Activated CD8-positive, alpha-beta T cell treated with anti-CD3 and anti-CD28 coated beads, Interleukin-2, amount 10 ng/mL, durations not matched to agents 7 days and 5 days (primary cell): ENCODE results near the gene NMNAT2. TPM values are rescaled to one million over a fixed set of nuclear protein-coding genes. Genes with fewer than 3 reads are reported as not detected.

Experiments
- ATAC-seq: fragments of 150-1000 bp; cut with Tn5 transposase; one replicate; pipeline ENCODE4 v1.10.0; 2021; ENCODE audit warnings: moderate library complexity
- CTCF ChIA-PET: fragments of 350-600 bp; sonication (Branson Sonifier 250); formaldehyde crosslinking; loops from one replicate; lab custom pipeline; 2021; ENCODE audit warnings: antibody characterized with exemption; lab: Charles Lee
- POLR2A ChIA-PET: fragments of 350-600 bp; sonication (Branson Sonifier 250); formaldehyde crosslinking; loops from one replicate; lab custom pipeline; 2021; ENCODE audit warnings: antibody characterized with exemption; lab: Charles Lee
- DNase-seq: peaks from one replicate; pipeline ENCODE4 v3.0.0-alpha.2; 2020
- H3K27ac Mint-ChIP-seq: one replicate; pipeline ENCODE4 v1.8.0; 2021; ENCODE audit warnings: mild to moderate bottlenecking, mixed read lengths
- H3K27me3 Mint-ChIP-seq: one replicate; pipeline ENCODE4 v1.8.0; 2021; ENCODE audit warnings: low read depth, mixed read lengths
- H3K36me3 Mint-ChIP-seq: one replicate; pipeline ENCODE4 v1.8.0; 2021; ENCODE audit warnings: low read depth, mixed read lengths
- H3K4me1 Mint-ChIP-seq: one replicate; pipeline ENCODE4 v1.8.0; 2021; ENCODE audit warnings: low read depth, mixed read lengths
- H3K4me3 Mint-ChIP-seq: one replicate; pipeline ENCODE4 v1.8.0; 2021; ENCODE audit warnings: mild to moderate bottlenecking, mixed read lengths
- H3K9me3 Mint-ChIP-seq: one replicate; pipeline ENCODE4 v1.8.0; 2022; ENCODE audit warnings: mixed read lengths; ENCODE audit not compliant: insufficient read depth
- total RNA-seq, 2 experiments: library from RNA; stranded (reverse); gene quantifications; one replicate each; pipeline ENCODE4 v1.2.3, GENCODE V29; 2021

NMNAT2 gene
- total RNA-seq, 2 experiments from 2014 or later, result not detected

- ATAC-seq, result no peak
- CTCF ChIA-PET, result no interaction called here
Measured at GRCh38 chr1:183304440-183305107, 113.6 kb downstream of the NMNAT2 start.

DNA sequence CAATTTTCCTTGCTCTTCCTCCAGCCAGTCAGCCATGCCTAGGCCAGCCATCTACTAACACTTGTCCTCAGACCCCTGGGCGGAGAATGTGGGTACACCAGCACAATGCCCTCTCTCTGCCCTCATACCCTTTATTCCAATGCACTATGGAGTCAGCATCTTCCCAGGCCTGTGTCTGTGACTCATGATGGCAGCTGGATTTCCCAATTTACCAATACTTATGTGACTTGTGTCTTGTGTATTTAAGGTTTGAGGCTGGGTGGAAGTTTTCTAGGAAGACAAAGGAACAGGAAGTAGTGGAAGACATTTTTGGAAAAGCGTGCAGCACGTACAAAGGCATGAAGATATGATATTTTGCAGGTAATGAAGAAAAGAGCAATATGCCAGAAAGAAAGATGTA lies 114.3 kb downstream of the NMNAT2 start:
- Mint-ChIP-seq H3K4me1 (no peaks in the 10 kb centered on the region), H3K9me3 (no peaks in the 10 kb centered on the region), H3K36me3 (no peaks in the 10 kb centered on the region), H3K27ac (no peak overlapping the region), H3K27me3 (peaks cover 4% of the 10 kb centered on the region), H3K4me3 (no peak overlapping the region)
- ATAC-seq, result no peak
- ChIA-PET CTCF (no interaction called here), POLR2A (no interaction called here)
- no peak for DNase-seq

More at GRCh38 chr1:183304440-183305107, 113.6 kb downstream of the NMNAT2 start:
- no peak for DNase-seq
- H3K27me3 Mint-ChIP-seq, result peaks cover 4% of the 10 kb centered on the region
- H3K27ac Mint-ChIP-seq, result no peak overlapping the region
- H3K36me3 Mint-ChIP-seq, result no peaks in the 10 kb centered on the region
- no peaks in the 10 kb centered on the region for H3K9me3 Mint-ChIP-seq
- no peak overlapping the region for H3K4me3 Mint-ChIP-seq
- no peaks in the 10 kb centered on the region for H3K4me1 Mint-ChIP-seq
- POLR2A ChIA-PET, result no interaction called here

DNA sequence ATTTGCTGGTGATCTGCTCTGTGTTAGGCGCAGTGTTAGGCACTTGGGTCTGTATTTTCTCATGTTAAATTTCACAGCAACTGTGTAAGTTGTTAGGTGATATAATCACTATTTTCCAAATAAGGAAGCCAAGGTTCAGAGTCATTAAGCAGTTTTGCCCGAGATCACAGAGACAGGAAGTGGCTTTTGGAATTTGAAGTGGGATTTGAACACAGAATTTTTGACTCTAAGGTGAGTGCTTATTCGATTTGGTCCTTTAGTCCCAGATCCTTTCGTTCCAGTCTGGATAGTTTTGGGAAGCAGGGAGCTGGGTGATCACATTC lies 114.9 kb downstream of the NMNAT2 start:
- ChIA-PET POLR2A (no interaction called here), CTCF (no interaction called here)
- peaks cover 4% of the 10 kb centered on the region for H3K27me3 Mint-ChIP-seq
- no peaks in the 10 kb centered on the region for H3K9me3 Mint-ChIP-seq
- H3K27ac Mint-ChIP-seq, result no peak overlapping the region
- no peak for ATAC-seq
- no peak overlapping the region for H3K4me3 Mint-ChIP-seq
- no peaks in the 10 kb centered on the region for H3K36me3 Mint-ChIP-seq
- no peaks in the 10 kb centered on the region for H3K4me1 Mint-ChIP-seq
- DNase-seq, result no peak

DNA sequence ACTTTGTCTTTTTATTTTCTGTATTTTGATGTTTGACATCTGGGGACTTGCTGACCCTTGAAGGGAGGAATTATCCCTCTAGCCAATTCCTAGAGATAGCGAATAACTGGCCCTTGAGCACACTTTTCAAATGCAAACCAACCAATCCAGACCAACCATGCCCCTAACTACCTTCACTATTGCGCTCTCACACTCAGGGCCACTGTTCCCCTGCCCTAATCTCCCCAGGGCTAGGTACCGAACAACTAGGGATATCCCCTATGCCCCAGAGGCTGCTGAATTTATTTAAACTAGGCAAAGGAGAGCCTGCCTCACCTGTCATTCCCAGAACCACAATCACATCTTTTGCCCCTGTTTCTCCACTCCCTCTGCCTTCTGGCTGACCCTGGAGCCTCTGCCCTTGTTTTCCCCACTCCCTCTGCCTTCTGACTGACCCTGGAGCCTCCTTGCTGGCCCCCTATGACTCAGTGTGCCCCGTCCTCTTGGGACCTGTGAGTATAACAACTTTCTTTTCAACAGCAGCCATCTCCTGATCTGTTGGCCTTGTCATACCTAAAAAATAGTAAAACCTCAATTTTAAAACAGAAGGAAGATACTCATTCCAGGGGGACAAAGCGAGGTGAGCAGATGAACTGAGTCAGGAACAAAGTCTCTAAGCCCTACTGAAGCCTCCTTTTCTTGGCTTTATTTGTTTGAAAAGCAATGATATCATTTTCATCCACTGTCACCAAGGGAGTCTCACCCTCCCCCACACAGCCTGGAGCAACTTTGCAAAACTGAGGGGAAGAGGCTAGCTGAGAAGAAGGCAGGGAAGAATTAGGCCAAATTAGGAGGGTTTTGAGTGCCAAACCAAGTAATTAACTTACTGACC lies 115.5 kb downstream of the NMNAT2 start:
- no peak overlapping the region for H3K4me3 Mint-ChIP-seq

DNA sequence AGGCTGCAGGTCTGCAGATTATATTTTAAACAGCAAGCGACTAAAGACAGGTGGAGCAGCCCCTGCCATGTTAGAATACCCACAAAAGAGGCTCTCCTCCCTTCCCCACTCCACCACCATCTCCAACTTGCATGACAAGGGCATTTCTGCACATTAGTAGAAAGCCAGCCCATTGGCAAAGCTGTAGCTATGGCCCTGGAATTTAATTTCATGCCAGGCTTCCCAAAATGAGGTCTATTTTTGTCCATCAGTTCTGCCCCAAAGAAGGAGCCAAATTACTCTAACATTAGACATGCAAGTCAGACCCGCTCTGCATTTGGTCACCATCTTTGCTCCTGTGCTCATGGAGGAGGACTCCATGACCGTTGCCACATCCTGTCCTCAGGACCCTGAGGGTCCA lies 116.9 kb downstream of the NMNAT2 start:
- DNase-seq (no peak), ATAC-seq (no peak)
- Mint-ChIP-seq H3K27ac (no peak overlapping the region), H3K4me1 (no peaks in the 10 kb centered on the region), H3K27me3 (peaks cover 6% of the 10 kb centered on the region), H3K9me3 (no peaks in the 10 kb centered on the region), H3K36me3 (no peaks in the 10 kb centered on the region), H3K4me3 (no peak overlapping the region)
- ChIA-PET CTCF (no interaction called here), POLR2A (no interaction called here)

More for the DNA sequence above, 115.5 kb downstream of the NMNAT2 start:
- POLR2A ChIA-PET, result no interaction called here
- CTCF ChIA-PET, result no interaction called here
- ATAC-seq, result no peak
- H3K36me3 Mint-ChIP-seq, result no peaks in the 10 kb centered on the region
- H3K27ac Mint-ChIP-seq, result no peak overlapping the region
- H3K9me3 Mint-ChIP-seq, result no peaks in the 10 kb centered on the region
- H3K4me1 Mint-ChIP-seq, result no peaks in the 10 kb centered on the region
- no peak for DNase-seq
- peaks cover 4% of the 10 kb centered on the region for H3K27me3 Mint-ChIP-seq

GRCh38 chr1:183300828-183301227 lies 117.4 kb downstream of the NMNAT2 start:
- Mint-ChIP-seq H3K4me1 (no peaks in the 10 kb centered on the region), H3K4me3 (no peak overlapping the region), H3K27me3 (peaks cover 6% of the 10 kb centered on the region), H3K36me3 (no peaks in the 10 kb centered on the region), H3K27ac (no peak overlapping the region), H3K9me3 (no peaks in the 10 kb centered on the region)
- DNase-seq (no peak), ATAC-seq (no peak)
- ChIA-PET POLR2A (no interaction called here), CTCF (no interaction called here)

- H3K27ac Mint-ChIP-seq, result no peak overlapping the region
- H3K36me3 Mint-ChIP-seq, result no peaks in the 10 kb centered on the region
- H3K27me3 Mint-ChIP-seq, result peaks cover 6% of the 10 kb centered on the region
- H3K9me3 Mint-ChIP-seq, result no peaks in the 10 kb centered on the region
- H3K4me3 Mint-ChIP-seq, result no peak overlapping the region
- ATAC-seq (no peak), DNase-seq (no peak)
- H3K4me1 Mint-ChIP-seq, result no peaks in the 10 kb centered on the region
- CTCF ChIA-PET, result no interaction called here
- POLR2A ChIA-PET, result no interaction called here
Measured at GRCh38 chr1:183300395-183300794, 117.8 kb downstream of the NMNAT2 start.

GRCh38 chr1:183296782-183297181 lies 121.4 kb downstream of the NMNAT2 start:
- Mint-ChIP-seq H3K4me1 (no peaks in the 10 kb centered on the region), H3K27me3 (peaks cover 2% of the 10 kb centered on the region), H3K36me3 (no peaks in the 10 kb centered on the region), H3K9me3 (no peaks in the 10 kb centered on the region), H3K27ac (no peak overlapping the region), H3K4me3 (no peak overlapping the region)
- ATAC-seq, result no peak
- no peak for DNase-seq
- CTCF ChIA-PET, result no interaction called here
- POLR2A ChIA-PET, result no interaction called here

DNA sequence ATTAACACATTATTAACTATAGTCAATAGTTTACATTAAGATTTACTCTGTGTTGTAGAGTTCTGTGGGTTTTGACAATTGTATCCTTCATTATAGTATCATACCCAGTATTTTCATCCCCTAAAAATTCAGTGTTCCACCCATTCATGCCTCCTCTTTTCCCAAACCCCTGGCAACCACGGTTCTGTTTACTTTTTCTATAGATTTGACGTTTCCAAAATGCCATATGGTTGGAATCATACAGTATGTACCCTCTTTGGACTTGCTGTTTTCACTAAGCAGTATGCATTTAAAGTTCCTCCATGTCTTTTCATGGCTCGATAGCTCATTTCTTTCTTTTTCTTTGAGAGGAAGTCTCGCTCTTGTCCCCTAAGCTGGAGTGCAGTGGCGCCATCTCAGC lies 122.7 kb downstream of the NMNAT2 start:
- no peaks in the 10 kb centered on the region for H3K9me3 Mint-ChIP-seq
- no peaks in the 10 kb centered on the region for H3K4me1 Mint-ChIP-seq
- H3K27me3 Mint-ChIP-seq, result peaks cover 2% of the 10 kb centered on the region
- ChIA-PET CTCF (no interaction called here), POLR2A (no interaction called here)
- DNase-seq (no peak), ATAC-seq (no peak)
- H3K36me3 Mint-ChIP-seq, result no peaks in the 10 kb centered on the region
- H3K4me3 Mint-ChIP-seq, result no peak overlapping the region
- H3K27ac Mint-ChIP-seq, result no peak overlapping the region

- H3K27ac Mint-ChIP-seq, result no peak overlapping the region
- no peaks in the 10 kb centered on the region for H3K9me3 Mint-ChIP-seq
- H3K36me3 Mint-ChIP-seq, result no peaks in the 10 kb centered on the region
- DNase-seq (no peak), ATAC-seq (no peak)
- ChIA-PET POLR2A (no interaction called here), CTCF (interaction anchor here (1.1 kb wide), 1 partner anchor 12 kb away, joined by 3 read pairs; no protein-coding TSS in a partner anchor)
- H3K4me1 Mint-ChIP-seq, result no peaks in the 10 kb centered on the region
- H3K4me3 Mint-ChIP-seq, result no peak overlapping the region
- peaks cover 2% of the 10 kb centered on the region for H3K27me3 Mint-ChIP-seq
Measured at GRCh38 chr1:183293876-183294275, 124.3 kb downstream of the NMNAT2 start.

- no peaks in the 10 kb centered on the region for H3K4me1 Mint-ChIP-seq
- POLR2A ChIA-PET, result no interaction called here
- DNase-seq, result no peak
- H3K27me3 Mint-ChIP-seq, result peaks cover 2% of the 10 kb centered on the region
- CTCF ChIA-PET, result no interaction called here
- no peaks in the 10 kb centered on the region for H3K36me3 Mint-ChIP-seq
- H3K4me3 Mint-ChIP-seq, result no peak overlapping the region
- ATAC-seq, result no peak
- H3K9me3 Mint-ChIP-seq, result no peaks in the 10 kb centered on the region
- H3K27ac Mint-ChIP-seq, result no peak overlapping the region
Measured at GRCh38 chr1:183293241-183293640, 124.9 kb downstream of the NMNAT2 start.

GRCh38 chr1:183291802-183292514 lies 126.2 kb downstream of the NMNAT2 start:
- H3K4me3 Mint-ChIP-seq, result no peak overlapping the region
- ATAC-seq, result no peak
- H3K27ac Mint-ChIP-seq, result no peak overlapping the region
- H3K4me1 Mint-ChIP-seq, result no peaks in the 10 kb centered on the region
- no peaks in the 10 kb centered on the region for H3K36me3 Mint-ChIP-seq
- ChIA-PET POLR2A (no interaction called here), CTCF (no interaction called here)
- H3K27me3 Mint-ChIP-seq, result peaks cover under 1% of the 10 kb centered on the region
- H3K9me3 Mint-ChIP-seq, result no peaks in the 10 kb centered on the region
- DNase-seq, result no peak
